HG03159 (cell line): ENCODE data around the gene TEX38.
"Not testable (repeated sequence)": the region's sequence is repeated elsewhere in the genome, so short reads cannot be mapped to it uniquely, and the experiment has no call there.

Experiments
- ATAC-seq: cut with Tn5 transposase; IDR thresholded peaks from one replicate; pipeline ENCODE4 v1.9.1; 2021; ENCODE audit warnings: mild to moderate bottlenecking, moderate library complexity; ENCODE audit not compliant: unreplicated experiment

TEX38 gene

DNA sequence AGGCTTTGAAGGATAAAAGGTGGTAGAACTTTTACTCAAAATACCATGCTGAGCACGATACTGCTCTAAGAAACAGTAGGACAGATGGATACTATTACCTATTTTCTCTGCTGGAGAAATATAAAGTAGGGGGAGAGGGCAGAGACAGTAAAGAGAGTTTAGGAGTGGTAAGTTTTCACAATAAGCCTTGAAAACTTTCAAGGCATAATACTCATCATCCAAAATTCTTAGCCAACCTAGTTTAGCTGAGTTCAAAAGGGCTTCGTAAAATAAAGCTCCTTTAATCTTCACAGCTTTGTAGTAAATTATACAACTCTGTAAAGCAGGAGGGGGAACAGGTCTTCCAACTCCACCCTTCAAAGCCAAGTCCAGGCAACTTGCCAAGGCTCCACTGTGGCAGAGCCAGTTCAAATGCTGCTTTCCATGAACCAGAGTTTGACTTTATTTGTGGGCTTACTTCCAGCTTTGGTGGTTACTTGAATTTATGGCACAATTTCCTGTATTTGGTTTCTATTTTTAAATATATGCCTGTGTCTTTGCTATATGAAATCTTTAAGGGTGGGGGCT is 15.5 kb downstream of the TEX38 start:
- no peak for ATAC-seq

DNA sequence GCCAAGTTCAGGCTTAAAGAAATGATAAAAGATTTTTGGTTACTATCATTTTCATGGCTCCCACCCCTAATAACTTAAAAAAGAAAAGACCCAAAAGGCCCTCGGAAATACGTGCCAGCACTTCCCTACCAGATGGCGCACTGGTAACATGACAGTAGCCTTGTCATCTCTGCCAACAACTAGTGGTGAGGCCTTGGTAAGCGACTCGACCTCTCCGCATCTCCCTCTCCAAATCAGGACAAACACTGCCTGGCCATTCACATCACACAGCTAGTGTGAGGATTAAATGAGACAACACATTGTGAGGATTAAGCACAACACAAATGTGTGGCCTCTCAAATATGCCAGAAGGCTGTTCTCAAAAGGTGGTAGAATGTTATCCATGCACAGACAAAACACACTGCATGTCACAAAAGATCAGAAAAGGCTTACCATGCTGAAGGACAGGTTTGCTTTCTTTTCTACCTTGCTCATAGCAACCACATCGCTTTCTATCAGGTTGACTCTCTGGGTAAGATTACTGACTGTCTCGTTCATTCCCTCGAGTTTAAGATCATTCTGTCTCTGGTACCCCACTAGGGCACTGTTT is 16.4 kb downstream of the TEX38 start:
- ATAC-seq, result no peak

DNA sequence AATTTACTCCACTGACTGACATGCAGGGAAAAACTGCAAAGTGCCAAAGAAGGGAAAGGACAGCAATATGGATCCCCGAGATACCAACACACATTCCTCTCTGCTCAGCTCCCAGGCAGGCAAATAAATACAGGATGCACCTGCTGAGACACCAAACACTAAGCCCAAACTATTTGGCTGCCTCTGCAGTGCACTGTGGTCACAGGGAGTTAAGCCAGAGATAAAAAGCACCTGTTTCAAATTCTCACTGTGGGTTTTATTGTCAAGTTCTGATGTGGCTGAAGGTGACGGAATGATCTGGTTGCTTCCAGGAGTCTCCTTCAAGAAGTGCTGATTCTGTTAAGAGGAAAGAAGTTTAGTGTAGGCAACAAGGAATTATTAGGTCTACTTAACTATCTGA is 17.7 kb downstream of the TEX38 start:
- ATAC-seq, result no peak

DNA sequence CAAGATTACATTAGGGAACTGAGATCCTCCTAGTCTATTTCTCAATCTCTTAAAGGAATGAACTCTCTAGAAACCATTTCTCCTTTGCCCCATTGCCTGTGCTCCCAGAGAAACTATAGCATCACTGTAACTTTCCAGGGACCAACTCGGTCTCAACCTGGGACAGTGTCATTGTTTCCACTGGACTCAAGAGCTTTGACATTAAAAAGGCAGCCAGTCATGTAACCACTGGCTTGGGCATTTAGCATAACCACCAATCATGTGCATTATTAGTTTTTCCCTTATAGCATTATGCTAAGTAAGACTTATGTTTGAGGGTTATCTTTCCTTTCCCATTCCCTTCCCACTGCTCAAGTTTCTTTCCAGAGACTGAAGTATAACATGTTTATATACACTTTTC is 18.2 kb downstream of the TEX38 start:
- no peak for ATAC-seq

DNA sequence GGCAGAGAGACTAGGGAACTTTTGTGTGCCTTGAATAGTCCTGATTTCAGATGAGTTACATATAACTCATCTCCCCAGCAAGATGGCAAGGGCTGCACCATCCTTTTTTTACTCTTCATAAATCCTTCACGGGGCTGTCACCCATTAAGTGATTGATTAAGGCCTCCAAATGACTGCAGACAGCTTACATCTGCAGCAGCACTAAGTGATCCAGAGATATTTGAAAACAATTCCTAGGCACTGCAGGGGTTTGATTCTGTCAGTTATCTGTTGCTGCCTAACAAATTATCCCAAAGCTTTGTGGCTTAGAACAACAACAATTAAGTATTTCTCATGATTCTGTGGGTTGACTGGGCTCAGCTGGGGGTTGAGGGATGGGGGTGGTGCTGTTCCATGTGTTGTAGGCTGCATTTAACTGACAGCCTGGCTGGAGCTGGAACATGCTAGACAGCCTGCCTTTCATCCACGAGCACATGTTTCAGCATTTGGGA is 19.3 kb downstream of the TEX38 start:
- no peak for ATAC-seq

DNA sequence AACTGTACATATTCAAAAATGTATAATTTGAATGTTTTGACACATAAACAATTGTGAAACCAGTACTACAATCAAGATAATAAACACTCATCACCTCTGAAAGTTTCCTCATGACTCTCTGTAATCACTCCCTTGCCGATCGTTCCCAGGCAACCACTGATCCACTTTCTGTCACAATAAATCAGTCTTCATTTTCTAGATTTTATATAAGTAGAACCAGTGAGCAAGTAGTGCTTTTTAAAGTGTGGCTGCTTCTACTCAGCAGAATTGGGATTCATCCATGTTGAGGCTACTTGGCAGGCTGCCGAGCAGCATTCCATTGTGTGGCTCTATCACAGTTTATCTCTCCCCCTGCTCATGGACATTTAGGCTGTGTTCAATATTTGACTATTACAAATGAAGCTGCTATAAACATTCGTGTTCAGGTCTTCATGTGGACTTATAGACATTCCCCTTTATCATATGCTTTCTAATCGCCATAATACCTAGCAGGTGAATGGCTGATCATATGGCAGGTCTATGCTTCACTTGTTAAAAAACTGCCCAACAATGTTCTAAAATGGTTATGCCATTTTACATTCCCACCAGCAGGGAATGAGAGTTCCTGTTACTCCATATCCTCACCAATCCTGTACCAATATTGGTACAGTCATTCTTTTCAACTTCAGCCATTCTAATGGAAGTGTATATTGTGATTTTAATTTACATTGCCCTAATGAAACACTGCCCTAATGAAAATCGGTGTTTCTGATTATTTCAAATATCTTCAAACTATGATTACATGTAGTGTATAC is 20.5 kb downstream of the TEX38 start:
- no peak for ATAC-seq

DNA sequence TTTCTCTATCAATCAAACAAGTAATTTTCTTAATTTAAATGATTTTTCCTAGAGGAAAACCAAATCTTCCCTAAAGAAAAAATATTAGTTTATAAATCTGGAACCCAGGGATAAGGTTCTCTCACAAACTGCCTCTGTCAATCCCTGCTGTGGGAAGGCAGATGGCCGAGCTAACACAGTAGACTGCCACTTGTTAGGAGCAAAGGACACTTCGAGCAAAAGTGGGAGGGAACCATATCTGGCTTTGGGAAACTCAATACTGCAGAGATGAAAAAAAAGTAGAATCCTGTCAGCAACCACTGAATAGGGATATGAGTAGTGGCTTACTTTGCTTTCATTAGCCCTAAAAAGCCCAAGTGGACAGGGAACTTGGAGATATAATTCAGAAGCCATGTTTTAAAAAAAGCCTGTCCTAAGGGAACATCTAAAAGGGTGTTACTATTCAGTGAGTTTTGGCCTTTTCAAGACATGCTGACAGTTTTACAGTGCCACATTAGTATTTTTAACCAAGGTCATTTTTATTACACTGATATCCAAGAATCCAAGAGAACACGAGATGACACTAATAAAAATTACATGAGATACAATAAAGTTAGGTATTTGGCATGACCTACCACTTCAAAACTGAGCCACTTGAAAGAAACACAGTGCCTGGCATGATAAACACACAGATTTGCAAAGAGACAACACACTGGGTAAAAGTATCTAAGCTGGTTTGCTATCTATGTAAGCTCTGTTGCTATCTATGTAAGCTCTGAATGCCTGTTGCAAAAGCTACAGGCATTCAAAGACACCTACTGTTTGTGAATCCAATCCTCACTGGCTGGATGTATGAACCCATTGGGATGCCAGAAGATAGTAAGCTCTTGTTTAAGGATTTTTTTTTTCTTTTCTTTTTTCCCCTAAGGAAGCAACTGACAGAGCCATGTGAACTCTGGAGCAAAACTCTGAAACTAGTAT is 21.4 kb downstream of the TEX38 start:
- ATAC-seq, result no peak

DNA sequence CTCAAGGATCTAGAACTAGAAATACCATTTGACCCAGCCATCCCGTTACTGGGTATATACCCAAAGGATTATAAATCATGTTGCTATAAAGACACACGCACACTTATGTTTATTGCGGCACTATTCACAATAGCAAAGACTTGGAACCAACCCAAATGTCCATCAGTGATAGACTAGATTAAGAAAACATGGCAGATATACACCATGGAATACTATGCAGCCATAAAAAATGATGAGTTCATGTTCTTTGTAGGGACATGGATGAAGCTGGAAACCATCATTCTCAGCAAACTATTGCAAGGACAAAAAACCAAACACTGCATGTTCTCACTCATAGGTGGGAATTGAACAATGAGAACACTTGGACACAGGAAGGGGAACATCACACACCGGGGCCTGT is 23.0 kb downstream of the TEX38 start:
- ATAC-seq, result not testable (repeated sequence)

DNA sequence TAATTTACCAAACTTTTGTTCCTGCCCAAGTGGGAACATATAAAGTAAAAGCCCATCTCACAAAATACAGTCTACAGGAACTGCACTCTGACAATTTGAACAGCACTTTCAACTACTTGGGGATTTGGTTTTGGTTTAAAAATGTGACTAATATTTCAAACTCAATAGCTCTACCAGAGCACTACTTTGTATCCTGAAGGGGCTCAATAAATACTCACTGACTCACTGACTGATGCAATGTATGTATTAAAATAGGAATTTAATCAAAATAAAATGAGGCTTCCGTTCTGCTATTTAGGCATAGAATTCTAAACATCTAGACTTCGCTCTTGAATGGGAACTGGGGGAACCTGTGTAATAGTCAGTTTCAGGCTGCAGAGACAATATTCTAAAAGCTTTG is 25.4 kb downstream of the TEX38 start:
- ATAC-seq, result no peak

DNA sequence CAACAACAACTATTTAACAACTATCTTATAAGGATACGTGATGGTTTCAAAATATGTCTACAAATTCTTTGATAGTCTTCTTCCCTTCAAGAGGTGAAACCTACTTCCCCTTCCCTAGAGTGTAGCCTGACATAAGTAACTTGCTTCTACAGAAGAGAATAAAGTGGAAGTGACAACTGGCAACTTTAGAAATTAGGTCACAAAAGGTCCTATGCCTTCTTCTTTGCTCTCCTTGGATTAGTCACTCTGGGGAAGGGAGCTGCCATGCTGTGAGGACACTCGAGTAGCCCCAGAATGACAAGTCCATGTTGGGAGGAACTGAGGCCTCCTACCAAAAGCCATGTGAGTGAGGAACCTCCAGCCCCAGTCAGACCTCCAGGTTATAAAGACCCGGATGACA is 28.0 kb downstream of the TEX38 start:
- no peak for ATAC-seq

DNA sequence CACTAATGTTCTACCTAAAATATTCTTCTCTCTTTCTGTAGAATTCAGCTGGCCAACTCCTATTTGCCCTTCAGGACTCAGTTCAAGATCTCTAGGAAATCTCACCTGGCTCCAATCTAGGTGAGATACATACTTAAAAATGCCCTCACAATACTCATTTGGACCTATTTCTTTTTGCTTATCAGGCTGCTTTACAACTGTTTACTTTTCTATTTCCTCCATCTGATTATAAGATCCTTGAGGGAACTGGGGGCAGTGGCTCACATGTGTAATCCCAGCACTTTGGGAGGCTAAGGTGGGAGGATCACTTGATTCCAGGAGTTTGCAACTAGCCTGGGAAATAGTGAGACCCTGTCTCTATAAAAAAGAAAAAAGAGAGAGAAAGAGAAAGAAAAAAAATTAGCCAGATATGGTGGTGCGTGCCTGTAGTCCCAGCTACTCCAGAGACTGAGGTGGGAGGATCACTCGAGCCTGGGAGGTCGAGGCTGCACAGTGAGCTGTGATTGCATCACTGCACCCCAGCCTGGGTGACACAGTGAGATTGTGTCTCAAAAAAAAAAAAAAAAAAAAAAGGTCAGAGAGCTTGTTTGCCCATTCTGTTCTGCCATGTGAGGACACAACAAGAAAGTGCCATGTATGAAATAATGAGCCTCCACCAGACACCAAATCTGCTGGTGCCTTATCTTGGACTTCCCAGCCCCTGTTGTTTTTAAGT is 32.4 kb downstream of the TEX38 start:
- no peak for ATAC-seq

DNA sequence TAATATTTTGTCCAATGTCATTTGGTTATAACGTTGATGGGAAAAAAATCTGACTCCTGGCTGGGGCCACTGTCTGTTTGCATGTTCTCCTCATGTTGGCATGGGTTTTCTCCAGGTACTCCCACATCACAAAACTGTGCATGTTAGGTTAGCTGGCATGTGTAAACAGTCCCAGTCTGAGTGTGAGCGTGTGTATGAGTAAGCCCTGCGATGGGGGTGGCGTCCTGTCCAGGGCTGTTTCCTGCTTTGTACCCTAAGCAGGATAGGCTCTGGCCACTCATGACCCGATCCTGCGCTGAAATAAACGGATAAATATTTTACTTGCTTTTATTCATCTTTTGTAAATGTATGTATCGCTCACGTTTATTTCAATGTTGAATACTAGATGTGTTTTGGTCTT is 33.8 kb downstream of the TEX38 start:
- no peak for ATAC-seq

DNA sequence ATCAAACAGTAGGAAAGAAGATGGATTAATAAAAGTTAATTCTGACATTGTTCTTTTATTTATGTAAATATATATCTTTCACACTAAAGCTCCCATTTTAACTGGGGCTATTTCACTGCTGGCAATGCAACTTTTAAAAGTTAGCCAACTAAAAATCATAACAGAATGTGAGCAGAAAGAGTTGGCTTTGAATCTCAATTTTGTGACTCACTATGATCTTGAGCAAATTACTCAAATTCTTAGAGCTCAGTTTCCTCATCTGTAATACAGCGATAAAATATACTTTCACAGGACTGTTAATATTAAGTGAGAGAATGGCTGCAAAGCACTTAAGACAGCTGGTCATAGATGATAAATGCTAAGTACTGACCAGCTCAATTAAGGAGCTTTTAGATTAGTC is 36.5 kb downstream of the TEX38 start:
- ATAC-seq, result no peak

DNA sequence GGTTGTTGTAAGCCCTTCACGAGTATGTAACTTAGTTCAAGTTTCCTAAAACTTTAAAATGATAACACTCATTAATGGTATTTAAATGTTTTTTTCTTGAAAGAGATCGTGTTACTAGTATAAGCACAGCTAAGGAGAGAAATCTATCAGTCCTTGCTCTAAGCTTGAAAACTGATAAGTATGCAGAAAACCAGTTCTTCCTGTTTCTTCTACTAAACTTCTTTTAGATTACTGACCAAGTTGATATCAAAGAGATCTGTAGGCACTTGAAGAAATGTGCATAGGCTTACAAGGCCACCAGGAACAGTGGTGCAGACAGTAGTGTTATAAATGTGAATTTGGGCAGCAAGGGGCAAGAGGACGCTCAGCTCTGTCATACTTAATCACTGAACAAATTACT is 43.3 kb downstream of the TEX38 start:
- ATAC-seq, result no peak

DNA sequence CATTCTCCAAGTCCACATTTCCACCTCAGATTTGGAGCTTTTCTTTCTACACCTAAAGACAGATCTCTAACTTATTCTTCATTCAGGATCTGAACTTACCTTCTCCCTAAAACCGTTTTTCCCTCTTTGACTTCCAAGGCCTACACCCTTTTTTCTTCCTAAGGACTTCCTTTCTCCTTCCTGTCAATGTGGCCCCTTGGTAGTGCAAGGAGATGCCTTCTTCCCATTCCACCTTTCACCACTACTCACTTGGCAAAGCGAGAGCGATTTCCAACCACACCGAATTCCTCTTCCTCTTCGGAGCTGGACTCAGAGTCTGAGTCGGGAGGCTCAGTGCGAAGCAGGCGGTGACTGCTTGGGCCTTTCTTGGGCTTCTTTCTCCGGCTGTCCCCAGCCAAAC is 46.0 kb downstream of the TEX38 start:
- ATAC-seq, result no peak

DNA sequence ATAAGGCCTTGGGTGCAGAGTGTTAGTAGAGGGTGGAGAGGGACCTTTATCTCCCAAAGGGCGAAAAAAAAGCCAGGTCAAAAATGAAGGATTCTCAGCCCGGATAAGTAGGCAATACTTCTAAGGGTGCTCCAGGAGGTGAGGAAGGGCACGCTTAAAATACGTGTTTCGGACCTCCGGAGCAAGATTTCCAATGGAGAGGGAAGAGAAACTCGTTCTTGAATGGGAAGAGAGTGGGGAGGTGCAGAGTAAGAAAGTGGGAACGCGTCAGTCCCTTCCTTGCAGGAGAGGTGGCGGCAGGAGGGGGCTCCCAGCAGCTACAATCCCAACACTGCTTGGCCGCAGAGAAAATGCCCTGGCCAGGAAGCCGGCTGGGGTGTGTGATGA is 46.7 kb downstream of the TEX38 start:
- no peak for ATAC-seq

DNA sequence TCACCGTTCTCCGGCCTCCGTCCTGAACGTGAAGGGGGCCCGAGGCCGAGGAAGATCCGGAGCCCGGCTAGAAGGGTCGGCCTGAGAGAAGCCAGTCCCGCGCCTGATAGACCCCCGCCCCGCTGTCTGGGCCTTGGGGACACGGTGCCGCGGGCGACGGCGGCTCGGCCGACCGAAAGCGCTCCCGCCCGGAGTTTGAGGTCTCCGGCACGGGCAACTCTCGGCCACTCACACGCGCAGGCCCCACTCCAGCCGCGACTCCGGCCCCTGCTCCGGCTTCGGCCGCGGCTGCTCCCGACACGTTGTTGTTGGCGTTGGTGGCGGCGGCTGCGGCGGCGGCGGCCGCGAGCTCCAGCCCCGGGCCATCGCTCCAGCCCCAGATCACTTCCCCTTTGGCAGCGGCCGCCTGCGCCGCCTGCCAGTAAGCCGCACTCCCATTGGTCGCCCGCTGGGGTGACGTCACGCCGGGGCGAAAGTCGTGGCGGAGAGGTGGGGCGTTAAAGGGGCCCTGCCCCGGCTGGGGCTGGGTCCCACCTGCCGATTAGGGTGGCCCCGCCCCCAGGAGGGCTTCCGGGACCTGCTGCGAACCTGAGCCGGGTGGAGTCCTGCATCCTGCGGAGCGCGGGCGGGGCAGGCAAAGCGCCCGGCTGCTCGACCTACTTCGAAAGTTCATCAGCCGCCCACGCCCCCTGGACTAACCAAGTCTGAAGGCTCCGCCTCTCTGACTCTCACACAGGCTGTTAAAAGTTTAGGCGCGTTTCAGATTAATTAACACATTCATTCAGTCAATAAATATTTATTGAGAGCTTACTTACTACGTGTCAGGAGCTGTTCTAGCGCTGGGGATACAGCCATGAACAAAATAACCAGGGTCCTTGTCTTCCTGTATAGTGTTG is 47.3 kb downstream of the TEX38 start, which contains the start of gene EFCAB14:
Gene EFCAB14 (minus strand): TSS at position 388 of the 896 bp plus-strand sequence. CDS start 1,027 bp downstream, outside the sequence.
- ATAC-seq, result peak; percentile 97

DNA sequence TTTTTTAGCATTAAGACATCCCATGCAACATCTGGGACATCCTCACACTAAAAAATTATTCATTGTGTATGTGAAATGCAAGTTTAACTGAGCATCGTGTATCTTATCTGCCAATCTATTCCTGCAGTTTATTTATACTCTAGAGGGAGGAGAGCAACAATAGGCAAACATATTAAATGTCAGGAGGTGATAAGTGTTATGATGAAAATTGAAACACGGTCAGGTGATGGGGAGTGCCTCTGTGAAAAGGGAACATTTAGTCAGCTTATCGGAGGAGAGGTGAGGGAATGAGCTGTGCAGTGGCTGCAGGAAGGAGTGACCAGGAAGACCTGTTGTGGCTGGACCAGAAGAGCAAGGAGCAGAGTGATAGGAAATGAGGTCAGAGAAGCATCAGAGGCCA is 48.0 kb downstream of the TEX38 start:
- no peak for ATAC-seq

DNA sequence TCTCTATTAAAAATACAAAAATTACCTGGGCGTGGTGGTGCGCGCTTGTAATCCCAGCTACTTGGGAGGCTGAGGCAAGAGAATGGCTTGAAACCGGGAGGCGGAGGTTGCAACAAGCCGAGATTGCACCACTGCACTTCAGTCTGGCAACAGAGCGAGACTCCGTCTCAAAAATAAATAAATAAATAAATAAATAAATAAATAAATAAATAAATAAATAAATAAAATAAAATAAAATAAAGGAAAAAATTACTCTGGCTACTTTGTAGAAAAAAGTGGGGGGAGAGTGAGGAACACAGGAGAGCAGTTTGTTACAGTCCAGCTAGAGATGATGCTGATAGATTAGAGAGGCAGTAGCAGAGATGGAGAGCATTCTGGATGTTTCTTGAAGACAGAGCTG is 48.7 kb downstream of the TEX38 start:
- ATAC-seq, result not testable (repeated sequence)
